Gastroesophageal sphincter (tissue), 4 donors: ENCODE measurements around the gene KISS1. TPM values are rescaled to one million over a fixed set of nuclear protein-coding genes. Genes with fewer than 3 reads are reported as not detected.

Source experiments
- ATAC-seq: fragments of 150-250 bp; one replicate; pipeline ENCODE4 v1.9.1; 2016; ENCODE audit warnings: mild to moderate bottlenecking, moderate library complexity
- H3K27ac ChIP-seq, 4 donors: fragments of 200-600 bp; sonication (generic) in 3 of 4; 1 replicate in 3 of 4; 2 replicates in 1 of 4; pipeline ENCODE4 v1.5.1; 2016 to 2019
- H3K27me3 ChIP-seq: fragments of 200-600 bp; sonication (generic); one replicate; pipeline ENCODE4 v1.5.1; 2019
- H3K36me3 ChIP-seq, 2 donors: fragments of 200-600 bp; sonication (generic); one replicate each; pipeline ENCODE4 v1.5.1; 2019; ENCODE audit warnings: control low read depth in 1 of 2
- H3K4me1 ChIP-seq, 3 donors: fragments of 200-600 bp; sonication (generic); 1 replicate in 2 of 3; 2 replicates in 1 of 3; pipeline ENCODE4 v1.5.1; 2016 to 2019; ENCODE audit warnings: control low read depth in 2 of 3
- H3K4me3 ChIP-seq, 2 donors: fragments of 200-600 bp; sonication (generic); one replicate each; pipeline ENCODE4 v1.5.1; 2019; ENCODE audit warnings: mild to moderate bottlenecking in 1 of 2, moderate library complexity in 1 of 2
- H3K9me3 ChIP-seq, 3 donors: fragments of 200-600 bp; sonication (generic); one replicate each; pipeline ENCODE4 v1.5.1; 2017 to 2019; ENCODE audit warnings: control low read depth in 2 of 3
- EP300 ChIP-seq: sonication (generic); formaldehyde crosslinking; IDR thresholded peaks from one replicate; pipeline ENCODE4 v1.6.1; 2017; ENCODE audit warnings: antibody characterized with exemption, mild to moderate bottlenecking
- POLR2A ChIP-seq, 2 donors: fragments of 450-650 bp; IDR thresholded peaks; one replicate each; pipeline ENCODE4 v1.6.1; 2017; ENCODE audit warnings: antibody characterized with exemption in 2 of 2, mild to moderate bottlenecking in 2 of 2, moderate library complexity in 1 of 2
- POLR2AphosphoS5 ChIP-seq: sonication (generic); formaldehyde crosslinking; IDR thresholded peaks from one replicate; pipeline ENCODE4 v1.6.1; 2017; ENCODE audit warnings: antibody characterized with exemption
- WGBS, 2 donors: methylation state at CpG; one replicate each; pipeline ENCODE4 v1.1.5; 2018; ENCODE audit warnings: low coverage in 1 of 2; 5-methylcytosine and 5-hydroxymethylcytosine counted together
- total RNA-seq, 4 donors: library from RNA; depleted of rRNA; stranded (reverse); fragments of >200 nt; gene quantifications; one replicate each; pipeline ENCODE4 v1.1.0, GENCODE V29; 2016
- TF ChIP-seq, protein P1 (sequence below), 4 experiments: fragments of 200-600 bp in 2 of 4; fragments of 450-650 bp in 2 of 4; sonication (generic) in 1 of 4; IDR thresholded peaks; one replicate each; pipeline ENCODE4 v1.5.1; 2017 to 2019; ENCODE audit warnings: antibody characterized with exemption in 4 of 4, mild to moderate bottlenecking in 2 of 4, moderate library complexity in 2 of 4

KISS1 gene
- total RNA-seq, 4 donors from 2014 or later: not detected

DNA sequence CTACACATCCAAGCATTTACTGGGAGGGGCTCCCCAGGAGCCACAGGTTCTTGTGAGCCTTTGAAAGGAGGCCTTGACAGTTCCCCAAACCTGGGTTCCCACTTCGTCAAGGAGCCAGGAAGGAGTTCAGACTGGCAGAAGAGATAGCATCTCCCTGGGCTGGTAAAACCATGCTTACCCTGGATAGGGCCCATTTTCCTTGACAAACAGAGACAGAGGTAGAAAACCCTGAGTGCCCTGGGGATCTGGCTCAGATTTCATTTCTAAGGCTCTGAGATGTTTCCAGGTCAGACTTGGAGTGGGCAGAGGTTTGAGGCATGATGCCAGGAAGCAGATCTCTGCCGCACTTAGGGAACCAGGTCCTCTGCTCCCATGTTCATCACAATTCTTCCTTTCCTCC, 47.2 kb downstream of the KISS1 start:
- Histone ChIP-seq H3K27me3 (peaks cover 33% of the 10 kb centered on the region), H3K4me1 (peaks cover 0 to 29% (median 13%) of the 10 kb centered on the region in 3 donors), H3K27ac (no peak overlapping the region), H3K9me3 (no peaks in the 10 kb centered on the region), H3K4me3 (no peak overlapping the region), H3K36me3 (peaks cover 0 to 13% of the 10 kb centered on the region in 2 donors)
- TF ChIP-seq POLR2AphosphoS5 (no peak), EP300 (no peak), POLR2A (IDR thresholded peaks at IDR 0.05) (no peak)
- TF ChIP-seq, protein P1, sequence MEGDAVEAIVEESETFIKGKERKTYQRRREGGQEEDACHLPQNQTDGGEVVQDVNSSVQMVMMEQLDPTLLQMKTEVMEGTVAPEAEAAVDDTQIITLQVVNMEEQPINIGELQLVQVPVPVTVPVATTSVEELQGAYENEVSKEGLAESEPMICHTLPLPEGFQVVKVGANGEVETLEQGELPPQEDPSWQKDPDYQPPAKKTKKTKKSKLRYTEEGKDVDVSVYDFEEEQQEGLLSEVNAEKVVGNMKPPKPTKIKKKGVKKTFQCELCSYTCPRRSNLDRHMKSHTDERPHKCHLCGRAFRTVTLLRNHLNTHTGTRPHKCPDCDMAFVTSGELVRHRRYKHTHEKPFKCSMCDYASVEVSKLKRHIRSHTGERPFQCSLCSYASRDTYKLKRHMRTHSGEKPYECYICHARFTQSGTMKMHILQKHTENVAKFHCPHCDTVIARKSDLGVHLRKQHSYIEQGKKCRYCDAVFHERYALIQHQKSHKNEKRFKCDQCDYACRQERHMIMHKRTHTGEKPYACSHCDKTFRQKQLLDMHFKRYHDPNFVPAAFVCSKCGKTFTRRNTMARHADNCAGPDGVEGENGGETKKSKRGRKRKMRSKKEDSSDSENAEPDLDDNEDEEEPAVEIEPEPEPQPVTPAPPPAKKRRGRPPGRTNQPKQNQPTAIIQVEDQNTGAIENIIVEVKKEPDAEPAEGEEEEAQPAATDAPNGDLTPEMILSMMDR (IDR thresholded peaks at IDR 0.05): no peak
- no peak for ATAC-seq
- WGBS, 2 donors: 89% methylated on average over 1 of the region's 2 CpGs; no CpG with 5 or more reads in 1 of the 2 donors

DNA sequence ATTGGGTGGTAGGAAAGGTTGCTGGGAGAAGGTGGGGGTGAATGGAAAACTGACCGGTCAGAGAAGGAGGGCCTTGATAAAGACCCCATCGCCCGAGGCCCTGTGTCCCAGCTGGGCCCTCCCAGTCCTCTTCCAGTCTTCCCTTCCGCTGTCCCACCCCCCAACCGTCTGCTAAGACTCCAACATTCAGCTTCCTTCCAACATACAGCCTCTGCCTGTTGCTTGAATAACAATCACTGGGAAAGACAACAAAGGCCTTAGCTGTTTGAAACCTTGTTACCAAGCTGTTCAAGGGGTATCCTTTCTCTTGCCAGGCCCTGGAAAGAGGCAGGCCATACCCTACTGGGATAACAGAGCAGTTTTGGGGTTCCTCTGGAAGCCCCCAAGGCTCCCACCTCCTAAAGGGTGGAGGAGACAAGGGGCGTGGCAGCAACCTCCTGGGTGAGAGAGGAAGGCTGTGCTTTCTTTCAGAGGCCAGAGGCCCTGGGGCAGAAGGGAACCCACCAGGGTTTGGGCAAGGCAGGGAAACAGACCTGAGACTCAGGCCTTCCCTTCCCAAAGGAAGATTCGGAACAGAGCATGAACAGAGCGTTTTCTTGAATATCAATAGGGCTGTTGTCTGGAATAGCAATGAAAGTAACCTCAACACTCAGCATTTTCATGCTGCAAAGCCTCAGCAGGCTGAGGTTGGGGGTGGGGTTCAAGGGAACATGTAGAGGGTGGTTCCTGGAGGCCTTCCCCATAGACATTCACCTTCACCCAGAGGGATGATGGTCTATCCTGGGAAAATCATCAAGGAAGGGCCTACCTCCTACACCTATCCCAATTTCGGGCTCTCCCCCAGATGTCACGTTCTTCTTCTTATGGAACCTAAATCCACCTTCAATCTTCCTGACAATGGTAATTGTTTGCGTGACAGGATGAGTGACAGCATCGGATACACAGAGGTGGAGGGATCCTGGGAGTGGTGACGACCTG, 48.6 kb downstream of the KISS1 start:
- no peak overlapping the region for H3K27ac ChIP-seq
- WGBS, 2 donors: 76% methylated on average over 5 of the region's 13 CpGs; no CpG with 5 or more reads in 1 of the 2 donors
- H3K4me3 ChIP-seq: no peak overlapping the region
- H3K27me3 ChIP-seq: peaks cover 19% of the 10 kb centered on the region
- TF ChIP-seq POLR2AphosphoS5 (no peak), EP300 (no peak), POLR2A (IDR thresholded peaks at IDR 0.05) (no peak)
- TF ChIP-seq, protein P1 (IDR thresholded peaks at IDR 0.05): no peak
- H3K9me3 ChIP-seq: no peaks in the 10 kb centered on the region
- ATAC-seq: no peak
- H3K4me1 ChIP-seq: peaks cover 0 to 26% (median 13%) of the 10 kb centered on the region in 3 donors
- peaks cover 0 to 21% of the 10 kb centered on the region in 2 donors for H3K36me3 ChIP-seq

DNA sequence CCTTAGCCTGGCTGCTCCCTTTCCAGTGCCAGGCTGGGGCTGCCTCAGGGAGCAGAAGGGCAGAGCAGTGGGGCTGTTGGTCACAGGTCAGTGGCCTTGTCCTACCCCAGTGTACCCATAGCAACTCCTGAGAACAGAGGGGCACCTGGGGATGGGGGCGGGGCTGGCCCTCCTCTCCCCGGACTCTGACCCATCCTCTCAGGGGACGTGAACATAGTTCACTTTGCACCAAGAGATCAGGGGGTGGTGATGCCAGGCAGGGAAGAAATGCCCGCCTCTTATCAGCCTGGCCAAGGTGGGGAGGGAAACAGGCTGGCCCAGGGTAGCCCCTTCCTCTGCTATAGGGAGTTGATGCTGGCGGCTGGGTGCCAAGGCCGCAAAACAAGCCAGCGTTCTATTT, 49.3 kb downstream of the KISS1 start:
- 100% methylated on average over 2 to 3 of the region's 7 CpGs for WGBS, 2 donors
- no peak for ATAC-seq
- Histone ChIP-seq H3K4me1 (peaks cover 0 to 19% (median 8%) of the 10 kb centered on the region in 3 donors), H3K27me3 (peaks cover 12% of the 10 kb centered on the region), H3K36me3 (peaks cover 0 to 22% of the 10 kb centered on the region in 2 donors), H3K27ac (no peak overlapping the region), H3K9me3 (no peaks in the 10 kb centered on the region), H3K4me3 (no peak overlapping the region)
- TF ChIP-seq POLR2A (IDR thresholded peaks at IDR 0.05) (no peak), POLR2AphosphoS5 (no peak), EP300 (no peak)
- TF ChIP-seq, protein P1 (IDR thresholded peaks at IDR 0.05): no peak

DNA sequence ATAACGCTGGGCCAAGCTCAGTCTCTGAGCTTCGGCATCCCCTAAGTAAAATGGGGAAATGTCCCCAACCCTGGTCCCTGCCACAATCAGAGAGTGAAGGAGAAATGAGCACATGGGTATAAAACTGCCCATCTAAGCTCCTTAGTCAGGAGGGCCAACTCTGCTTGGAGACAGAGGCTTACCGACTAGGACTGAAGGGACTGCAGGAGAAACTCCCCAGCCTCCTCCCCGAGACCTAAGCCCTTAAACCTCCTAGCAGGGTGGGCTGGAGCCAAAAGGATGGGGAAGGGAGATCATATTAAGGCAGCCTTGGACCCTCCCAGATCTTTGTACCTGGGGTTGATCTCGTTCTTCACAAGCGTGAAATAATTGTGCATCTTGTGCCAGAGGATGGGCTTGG, 50.0 kb downstream of the KISS1 start:
- Histone ChIP-seq H3K36me3 (peaks cover 0 to 23% of the 10 kb centered on the region in 2 donors), H3K27ac (no peak overlapping the region), H3K9me3 (no peaks in the 10 kb centered on the region), H3K4me1 (peaks cover 0 to 14% (median 6%) of the 10 kb centered on the region in 3 donors), H3K4me3 (no peak overlapping the region), H3K27me3 (peaks cover 5% of the 10 kb centered on the region)
- no peak for ATAC-seq
- WGBS, 2 donors: 100% methylated on average over 3 of the region's 6 CpGs; no CpG with 5 or more reads in 1 of the 2 donors
- TF ChIP-seq, protein P1 (IDR thresholded peaks at IDR 0.05): no peak
- TF ChIP-seq EP300: no peak
- no peak for TF ChIP-seq POLR2AphosphoS5
- TF ChIP-seq POLR2A (IDR thresholded peaks at IDR 0.05): no peak
